Heart left ventricle (tissue), 16 donors: ENCODE measurements around the gene LGI1. TPM values are rescaled to one million over a fixed set of nuclear protein-coding genes. Genes with fewer than 3 reads are reported as not detected.

Source experiments
- ATAC-seq, 4 donors: fragments of 200-7000 bp; cut with Tn5 transposase; one replicate each; pipeline ENCODE4 v1.9.1; 2020 to 2022; ENCODE audit warnings: moderate library complexity in 4 of 4, mild to moderate bottlenecking in 3 of 4, moderate number of reproducible peaks in 1 of 4
- DNase-seq, 5 donors: peaks; one replicate each; pipeline ENCODE4 v3.0.0-alpha.2; 2020
- H3K27ac ChIP-seq, 12 donors: fragments of 200-600 bp; sonication (generic) in 4 of 12; one replicate each; pipeline versions ENCODE4 v1.5.0 to v1.8.0; 2016 to 2022; ENCODE audit warnings: mild to moderate bottlenecking in 2 of 12
- H3K27me3 ChIP-seq, 9 donors: fragments of 200-600 bp; sonication (generic) in 2 of 9; one replicate each; pipeline versions ENCODE4 v1.5.1 to v1.8.0; 2016 to 2022; ENCODE audit warnings: mild to moderate bottlenecking in 3 of 9
- H3K36me3 ChIP-seq, 9 donors: fragments of 200-600 bp; sonication (generic) in 2 of 9; one replicate each; pipeline versions ENCODE4 v1.5.0 to v1.8.0; 2018 to 2022; ENCODE audit warnings: mild to moderate bottlenecking in 2 of 9
- H3K4me1 ChIP-seq, 12 donors: fragments of 200-600 bp; sonication (generic) in 4 of 12; one replicate each; pipeline versions ENCODE4 v1.5.0 to v1.8.0; 2016 to 2022; ENCODE audit warnings: mild to moderate bottlenecking in 3 of 12
- H3K4me3 ChIP-seq, 12 donors: fragments of 200-600 bp; sonication (generic) in 4 of 12; one replicate each; pipeline versions ENCODE4 v1.5.0 to v1.8.0; 2017 to 2022; ENCODE audit warnings: mild to moderate bottlenecking in 9 of 12, moderate library complexity in 4 of 12
- H3K9me3 ChIP-seq, 12 donors: fragments of 200-600 bp; sonication (generic) in 4 of 12; one replicate each; pipeline versions ENCODE4 v1.5.0 to v1.8.0; 2016 to 2022; ENCODE audit warnings: mild to moderate bottlenecking in 1 of 12
- POLR2A ChIP-seq, 2 donors: fragments of 450-650 bp; IDR thresholded peaks; one replicate each; pipeline ENCODE4 v1.6.1; 2017; ENCODE audit warnings: antibody characterized with exemption in 2 of 2, mild to moderate bottlenecking in 2 of 2, moderate library complexity in 2 of 2
- WGBS, 4 donors: extraction: QIAGEN DNeasy Blood & Tissue Kit in 2 of 4; methylation state at CpG; one replicate each; pipeline versions ENCODE4 v1.1.5 to v1.1.7; 2013 to 2018; 5-methylcytosine and 5-hydroxymethylcytosine counted together
- intact Hi-C, 10 donors: fragments of 100-400 bp; cut with DNase I; formaldehyde crosslinking; loops; one replicate each; pipeline versions ENCODE4 v1.11.1 to v1.14.2; 2022
- polyA plus RNA-seq, 2 donors: library from polyadenylated mRNA; stranded (reverse); fragments of 200-250 nt; gene quantifications; one replicate each; pipeline ENCODE4 v1.2.3, GENCODE V29; 2013
- total RNA-seq, 9 donors: library from RNA; depleted of rRNA in 2 of 9; stranded (reverse); fragments of >200 nt in 2 of 9; fragmentation: NEBNext Ultra II Directional in 3 of 9; extraction: Animal tissue kit (Norgen Biotek cat#: 25700) in 3 of 9; gene quantifications; one replicate each; pipeline versions ENCODE4 v1.1.0 to v1.2.4, GENCODE V29; 2016 to 2023
- TF ChIP-seq, protein P1 (sequence below), 12 donors: fragments of 200-600 bp; sonication (generic) in 4 of 12; IDR thresholded peaks; one replicate each; pipeline versions ENCODE4 v1.5.0 to v1.8.0; 2018 to 2022; ENCODE audit warnings: antibody characterized with exemption in 12 of 12, mild to moderate bottlenecking in 5 of 12
- donor health status: ischemic (EF 13 %, LVEDD 7.1; RV severe dilation, severe dysfunction).
- donor health status: healthy with polysubstance abuse.
- donor health status: DM: no; HTN: yes; CAD: no.
- donor health status: DM: no; HTN: no; CAD: no.
- donor health status: ischemic (EF 25% LVEDD 6.9; RV normal size, moderate dysfunction).
- donor health status: ischemic (EF 25% LVEDD 5.7; RV mildly dilated, moderate dysfunction).
- donor health status: healthy.
- donor health status: DM: yes; HTN: yes; CAD: no.
- donor health status: ischemic (EF 35%, LVEDD 5.7; RV mildly dilated, moderate dysfunction).
- donor health status: nonischemic (EF 11% LVEDD 7.7; RV severe dilation, severe dysfunction).
- donor health status: DM: yes; HTN: yes; CAD: no.
- donor health status: PGD.
- donor health status: ischemic (EF 29% LVEDD 5.4; RV normal size, mild dysfunction).
- donor health status: nonischemic (EF 23%, LVEDD 6.1; RV moderate dilation, normal function).

Gene LGI1
- total and polyA plus RNA-seq, 11 donors: 0.30 to 0.57 (median 0.52) TPM; not detected in 8

DNA sequence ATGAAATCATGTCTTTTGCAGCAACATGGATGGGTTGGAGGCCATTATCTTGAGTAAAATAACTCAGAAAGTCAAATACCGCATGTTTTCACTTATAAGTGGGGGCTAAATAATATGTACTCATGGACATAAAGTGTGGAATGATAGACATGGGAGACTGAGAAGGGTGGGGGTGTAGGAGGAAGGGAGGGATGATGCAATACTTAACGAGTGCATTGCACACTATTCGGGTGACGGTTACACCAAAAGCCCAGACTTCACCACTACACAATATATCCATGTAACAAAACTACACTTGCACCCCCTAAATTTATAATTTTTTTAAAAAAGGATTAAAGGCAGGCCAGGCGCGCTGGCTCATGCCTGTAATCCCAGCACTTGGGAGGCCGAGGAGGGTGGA lies 13.6 kb downstream of the LGI1 start:
- 72 to 81% (median 76%) methylated on average over 7 of the region's 7 CpGs for WGBS, 4 donors
- H3K36me3 ChIP-seq: no peaks in the 10 kb centered on the region
- intact Hi-C loops: no loop called here
- H3K4me3 ChIP-seq: no peak overlapping the region
- ATAC-seq (no peak), DNase-seq (no peak)
- H3K27ac ChIP-seq: no peak overlapping the region
- no peak for TF ChIP-seq POLR2A (IDR thresholded peaks at IDR 0.05)
- TF ChIP-seq, protein P1, sequence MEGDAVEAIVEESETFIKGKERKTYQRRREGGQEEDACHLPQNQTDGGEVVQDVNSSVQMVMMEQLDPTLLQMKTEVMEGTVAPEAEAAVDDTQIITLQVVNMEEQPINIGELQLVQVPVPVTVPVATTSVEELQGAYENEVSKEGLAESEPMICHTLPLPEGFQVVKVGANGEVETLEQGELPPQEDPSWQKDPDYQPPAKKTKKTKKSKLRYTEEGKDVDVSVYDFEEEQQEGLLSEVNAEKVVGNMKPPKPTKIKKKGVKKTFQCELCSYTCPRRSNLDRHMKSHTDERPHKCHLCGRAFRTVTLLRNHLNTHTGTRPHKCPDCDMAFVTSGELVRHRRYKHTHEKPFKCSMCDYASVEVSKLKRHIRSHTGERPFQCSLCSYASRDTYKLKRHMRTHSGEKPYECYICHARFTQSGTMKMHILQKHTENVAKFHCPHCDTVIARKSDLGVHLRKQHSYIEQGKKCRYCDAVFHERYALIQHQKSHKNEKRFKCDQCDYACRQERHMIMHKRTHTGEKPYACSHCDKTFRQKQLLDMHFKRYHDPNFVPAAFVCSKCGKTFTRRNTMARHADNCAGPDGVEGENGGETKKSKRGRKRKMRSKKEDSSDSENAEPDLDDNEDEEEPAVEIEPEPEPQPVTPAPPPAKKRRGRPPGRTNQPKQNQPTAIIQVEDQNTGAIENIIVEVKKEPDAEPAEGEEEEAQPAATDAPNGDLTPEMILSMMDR (IDR thresholded peaks at IDR 0.05): no peak
- H3K4me1 ChIP-seq: no peaks in the 10 kb centered on the region
- no peaks in the 10 kb centered on the region for H3K9me3 ChIP-seq
- no peaks in the 10 kb centered on the region for H3K27me3 ChIP-seq

DNA sequence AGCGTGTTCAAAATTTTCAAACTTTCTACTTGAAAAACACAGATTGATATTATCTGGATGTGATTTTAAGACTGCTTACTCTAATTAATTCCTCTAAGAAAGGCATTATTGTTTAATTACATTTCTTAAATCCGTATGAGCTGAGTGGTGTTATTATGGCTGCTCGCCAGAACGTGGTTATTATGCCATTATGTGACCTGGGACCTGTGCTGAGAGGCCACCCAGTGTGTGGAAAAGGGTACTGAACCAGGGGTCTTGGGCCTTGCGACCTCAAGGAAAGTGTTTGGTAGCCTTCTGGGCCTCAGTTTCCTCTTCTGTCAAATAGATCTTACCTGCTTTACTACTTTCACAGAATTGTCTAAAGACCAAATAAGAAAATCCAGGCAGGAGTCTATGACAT lies 15.4 kb downstream of the LGI1 start:
- no peak for DNase-seq
- ATAC-seq: no peak
- no peaks in the 10 kb centered on the region for H3K36me3 ChIP-seq
- H3K27me3 ChIP-seq: no peaks in the 10 kb centered on the region
- intact Hi-C loops: no loop called here
- no peaks in the 10 kb centered on the region for H3K4me1 ChIP-seq
- WGBS, 4 donors: 77 to 79% (median 78%) methylated on average over 5 of the region's 5 CpGs
- H3K4me3 ChIP-seq: no peak overlapping the region
- no peak for TF ChIP-seq POLR2A (IDR thresholded peaks at IDR 0.05)
- TF ChIP-seq, protein P1 (IDR thresholded peaks at IDR 0.05): no peak
- H3K27ac ChIP-seq: no peak overlapping the region
- no peaks in the 10 kb centered on the region for H3K9me3 ChIP-seq

DNA sequence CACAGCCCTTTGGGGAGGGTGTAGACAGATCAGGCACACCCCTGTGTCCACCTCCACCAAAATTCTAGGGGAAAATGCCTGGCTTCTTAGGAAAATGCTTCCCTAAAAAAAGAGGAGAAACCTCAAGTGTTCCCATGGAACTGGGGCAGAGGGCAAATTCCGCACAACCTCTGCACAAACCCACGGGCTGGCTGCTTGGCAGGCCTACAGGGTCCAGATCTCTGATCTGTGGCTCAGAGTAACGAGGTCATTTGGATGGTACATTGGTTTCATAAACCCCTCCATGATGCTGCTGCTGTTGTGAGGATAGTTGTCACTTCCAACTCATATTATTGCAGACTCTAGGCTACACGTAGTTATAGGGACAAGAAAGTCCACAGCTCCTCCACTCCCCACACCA lies 16.0 kb downstream of the LGI1 start:
- intact Hi-C loops: no loop called here
- H3K4me1 ChIP-seq: no peaks in the 10 kb centered on the region
- H3K27ac ChIP-seq: no peak overlapping the region
- ATAC-seq (no peak), DNase-seq (no peak)
- WGBS, 4 donors: 57 to 68% (median 63%) methylated on average over 4 of the region's 4 CpGs
- H3K27me3 ChIP-seq: no peaks in the 10 kb centered on the region
- H3K36me3 ChIP-seq: no peaks in the 10 kb centered on the region
- TF ChIP-seq, protein P1 (IDR thresholded peaks at IDR 0.05): no peak
- TF ChIP-seq POLR2A (IDR thresholded peaks at IDR 0.05): no peak
- H3K9me3 ChIP-seq: no peaks in the 10 kb centered on the region
- no peak overlapping the region for H3K4me3 ChIP-seq

DNA sequence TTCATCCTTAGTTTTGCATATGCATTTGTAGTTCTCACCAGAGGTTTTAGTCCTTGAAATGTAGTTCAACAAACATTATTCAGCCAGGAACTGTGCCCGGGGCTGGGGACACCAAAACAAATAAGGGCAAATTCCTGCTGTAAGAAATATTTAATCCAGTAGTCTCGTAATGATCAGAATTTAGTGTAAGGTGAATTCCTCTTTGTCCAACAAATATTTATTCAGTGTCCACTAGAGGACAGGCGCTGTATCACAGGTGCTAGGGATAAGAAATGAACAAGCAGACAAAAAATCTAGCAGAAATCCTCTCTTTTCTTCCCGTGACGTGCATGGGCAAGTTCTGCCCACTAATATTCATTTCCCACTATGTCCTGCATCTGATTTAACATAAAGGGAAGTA lies 17.6 kb downstream of the LGI1 start:
- Histone ChIP-seq H3K27me3 (no peaks in the 10 kb centered on the region), H3K9me3 (no peaks in the 10 kb centered on the region), H3K4me3 (no peak overlapping the region), H3K27ac (no peak overlapping the region), H3K4me1 (no peaks in the 10 kb centered on the region), H3K36me3 (no peaks in the 10 kb centered on the region)
- ATAC-seq (no peak), DNase-seq (no peak)
- 82 to 86% (median 84%) methylated on average over 5 of the region's 5 CpGs for WGBS, 4 donors
- intact Hi-C loops: no loop called here
- TF ChIP-seq, protein P1 (IDR thresholded peaks at IDR 0.05): no peak
- no peak for TF ChIP-seq POLR2A (IDR thresholded peaks at IDR 0.05)
